ENCODE results near the gene AKAP11.

The AKAP11 gene

DNA sequence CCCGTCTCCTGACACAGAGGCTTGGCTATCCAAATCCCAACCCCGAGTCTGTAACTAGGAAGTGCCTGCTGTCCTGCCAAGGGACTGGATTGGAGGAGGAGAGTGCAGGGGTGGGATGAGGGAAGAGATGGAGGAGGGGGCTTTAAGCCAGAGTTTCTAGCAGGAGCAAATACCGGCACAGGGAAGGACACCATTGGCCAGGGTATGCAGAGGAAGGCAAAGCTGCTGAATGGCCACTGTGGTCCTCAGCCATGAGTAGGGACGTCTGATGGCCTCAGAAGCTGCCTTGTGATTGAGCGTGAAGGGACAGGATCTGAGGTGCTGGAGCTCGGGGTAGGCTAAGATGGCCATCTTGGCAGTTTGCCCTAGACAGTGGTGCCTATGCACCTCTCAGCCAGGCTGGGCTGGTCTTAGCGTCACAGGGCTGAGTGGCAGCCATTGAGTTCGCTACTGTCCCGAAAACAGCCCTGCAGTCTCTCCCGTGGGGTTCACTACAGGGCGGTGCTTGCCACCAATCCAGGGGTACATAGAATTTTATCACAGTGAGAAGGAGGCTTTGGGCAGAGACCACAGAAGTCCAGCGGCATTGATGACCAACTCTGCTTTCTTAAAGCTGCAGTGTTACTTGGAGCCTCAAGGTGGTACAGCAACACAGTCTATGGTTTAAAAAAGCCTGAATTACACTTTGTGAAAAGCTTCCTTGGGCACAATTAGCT is 61.8 kb downstream of the AKAP11 start:
- H3K4me3 ChIP-seq (ENCODE audit: low read depth, low read length), result no peak overlapping the region
- H3K36me3 ChIP-seq (ENCODE audit: control insufficient read depth, insufficient read depth, low read length), result no peaks in the 10 kb centered on the region
- no peaks in the 10 kb centered on the region for H3K27me3 ChIP-seq (ENCODE audit: control insufficient read depth, insufficient read depth, low read length)
- H3K9me3 ChIP-seq (ENCODE audit: control insufficient read depth, insufficient read depth, low read depth, low read length), result no peaks in the 10 kb centered on the region
- H3K4me1 ChIP-seq (ENCODE audit: control insufficient read depth, insufficient read depth, low read length), result no peaks in the 10 kb centered on the region
- H3K9ac ChIP-seq (ENCODE audit: low read length), result no peak overlapping the region
- H3K27ac ChIP-seq (ENCODE audit: low read depth, low read length), result no peak overlapping the region

DNA sequence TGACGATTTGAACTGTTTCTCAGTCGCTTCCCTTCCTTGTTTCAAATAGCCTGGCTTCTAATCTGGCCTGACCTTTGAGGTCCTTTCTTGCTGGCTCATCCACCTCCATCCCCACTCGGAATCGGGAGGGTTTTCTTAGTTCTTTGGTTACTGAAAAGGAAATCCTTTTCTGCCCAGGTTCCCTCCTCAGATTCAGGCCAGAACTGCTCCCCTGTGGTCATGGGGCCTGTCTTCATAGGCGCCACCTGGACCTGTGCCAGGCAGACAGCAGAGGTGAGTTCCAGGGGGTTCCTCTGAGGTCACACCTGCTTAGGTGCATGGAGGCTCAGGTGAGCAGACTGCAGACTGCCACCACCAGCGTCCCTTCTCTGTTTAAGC is 62.4 kb downstream of the AKAP11 start:
- no peak overlapping the region for H3K9ac ChIP-seq (ENCODE audit: low read length)
- H3K9me3 ChIP-seq (ENCODE audit: control insufficient read depth, insufficient read depth, low read depth, low read length), result no peaks in the 10 kb centered on the region
- H3K4me1 ChIP-seq (ENCODE audit: control insufficient read depth, insufficient read depth, low read length), result no peaks in the 10 kb centered on the region
- no peaks in the 10 kb centered on the region for H3K27me3 ChIP-seq (ENCODE audit: control insufficient read depth, insufficient read depth, low read length)
- no peak overlapping the region for H3K27ac ChIP-seq (ENCODE audit: low read depth, low read length)
- H3K4me3 ChIP-seq (ENCODE audit: low read depth, low read length), result no peak overlapping the region
- H3K36me3 ChIP-seq (ENCODE audit: control insufficient read depth, insufficient read depth, low read length), result no peaks in the 10 kb centered on the region

DNA sequence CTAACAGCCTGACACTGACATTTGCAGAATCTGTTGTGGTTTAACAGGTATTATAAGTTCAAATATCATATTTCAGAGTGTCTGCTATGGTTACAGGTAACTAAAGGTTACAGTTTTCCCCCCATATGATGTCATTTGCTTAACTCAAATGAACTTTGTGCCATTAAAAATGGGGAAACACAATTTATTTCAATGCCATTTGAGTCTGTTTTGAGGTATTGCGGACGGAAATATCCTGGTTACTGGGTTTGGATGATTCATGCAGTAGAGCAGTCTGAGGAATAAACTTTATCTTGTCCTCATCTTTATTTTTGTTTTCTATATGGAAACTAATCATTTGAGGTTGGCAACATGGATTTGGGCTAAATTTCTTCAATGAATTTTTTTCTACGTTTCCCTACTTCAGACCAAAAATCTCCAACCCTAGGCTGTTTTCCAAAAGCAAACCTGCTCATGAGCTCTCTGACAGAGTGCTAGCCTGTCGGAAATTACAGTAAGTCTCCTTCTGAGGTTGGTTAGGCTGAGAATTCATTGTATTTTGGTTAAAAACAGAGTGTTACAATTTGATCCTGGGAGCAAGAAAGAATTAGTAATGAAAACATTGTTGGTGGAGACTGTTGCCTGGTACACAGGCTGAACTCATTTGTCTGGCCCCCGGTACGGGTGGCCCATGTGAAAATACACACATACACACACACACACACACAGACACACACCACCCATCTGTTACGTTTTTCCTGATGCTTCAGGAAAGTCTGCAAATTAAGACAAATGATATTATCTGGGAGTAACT is 66.1 kb downstream of the AKAP11 start:
- Histone ChIP-seq H3K36me3 (ENCODE audit: control insufficient read depth, insufficient read depth, low read length) (no peaks in the 10 kb centered on the region), H3K4me3 (ENCODE audit: low read depth, low read length) (no peak overlapping the region), H3K9ac (ENCODE audit: low read length) (no peak overlapping the region), H3K27me3 (ENCODE audit: control insufficient read depth, insufficient read depth, low read length) (no peaks in the 10 kb centered on the region), H3K27ac (ENCODE audit: low read depth, low read length) (no peak overlapping the region), H3K4me1 (ENCODE audit: control insufficient read depth, insufficient read depth, low read length) (no peaks in the 10 kb centered on the region), H3K9me3 (ENCODE audit: control insufficient read depth, insufficient read depth, low read depth, low read length) (no peaks in the 10 kb centered on the region)

DNA sequence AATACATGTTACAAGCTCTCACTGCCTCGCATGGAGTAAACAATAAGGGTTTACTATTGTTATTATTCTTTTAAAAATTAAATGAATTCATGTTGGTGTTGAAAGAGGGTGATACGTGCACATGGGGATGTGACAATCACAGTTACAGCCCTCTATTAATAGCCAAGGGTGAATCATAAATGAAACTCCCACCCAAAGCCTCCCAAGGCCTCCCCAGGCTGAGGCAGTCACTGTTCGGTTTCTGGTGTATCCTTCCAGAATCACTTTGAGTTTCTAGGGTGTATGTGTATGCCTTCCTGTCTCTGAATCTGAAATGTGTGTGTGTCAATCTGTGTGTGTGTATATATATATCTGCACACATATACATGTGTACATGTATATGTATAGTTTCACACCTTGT is 73.4 kb downstream of the AKAP11 start:
- no peak overlapping the region for H3K4me3 ChIP-seq (ENCODE audit: low read depth, low read length)
- H3K9me3 ChIP-seq (ENCODE audit: control insufficient read depth, insufficient read depth, low read depth, low read length), result no peaks in the 10 kb centered on the region; the same call in 1 of the 2 replicates
- H3K27me3 ChIP-seq (ENCODE audit: control insufficient read depth, insufficient read depth, low read length), result no peaks in the 10 kb centered on the region
- H3K27ac ChIP-seq (ENCODE audit: low read depth, low read length), result no peak overlapping the region
- H3K4me1 ChIP-seq (ENCODE audit: control insufficient read depth, insufficient read depth, low read length), result peaks cover 8% of the 10 kb centered on the region
- no peaks in the 10 kb centered on the region for H3K36me3 ChIP-seq (ENCODE audit: control insufficient read depth, insufficient read depth, low read length)
- H3K9ac ChIP-seq (ENCODE audit: low read length), result no peak overlapping the region

DNA sequence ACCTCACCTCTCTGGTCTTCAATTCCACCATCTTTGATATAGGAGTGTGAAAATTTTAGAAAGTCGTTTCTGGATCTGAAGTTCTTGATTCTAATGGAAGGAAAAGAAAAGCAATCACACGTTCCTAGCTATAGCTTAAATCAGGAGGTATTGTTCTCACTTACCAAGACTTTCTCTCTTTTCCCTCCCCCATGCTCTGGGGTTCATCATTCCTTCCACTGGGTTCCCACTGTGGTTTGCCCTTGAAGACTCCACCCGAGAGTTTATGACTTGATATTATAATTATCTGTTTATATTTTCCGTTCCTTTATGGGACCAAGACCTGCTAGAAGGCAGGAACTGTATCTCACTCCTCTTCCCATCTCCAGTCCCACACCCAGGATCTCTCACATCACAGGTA is 76.6 kb downstream of the AKAP11 start:
- H3K27me3 ChIP-seq (ENCODE audit: control insufficient read depth, insufficient read depth, low read length), result no peaks in the 10 kb centered on the region
- no peak overlapping the region for H3K27ac ChIP-seq (ENCODE audit: low read depth, low read length)
- no peak overlapping the region for H3K4me3 ChIP-seq (ENCODE audit: low read depth, low read length)
- no peaks in the 10 kb centered on the region for H3K36me3 ChIP-seq (ENCODE audit: control insufficient read depth, insufficient read depth, low read length)
- no peak overlapping the region for H3K9ac ChIP-seq (ENCODE audit: low read length)
- H3K4me1 ChIP-seq (ENCODE audit: control insufficient read depth, insufficient read depth, low read length), result peaks cover 9% of the 10 kb centered on the region
- H3K9me3 ChIP-seq (ENCODE audit: control insufficient read depth, insufficient read depth, low read depth, low read length), result no peaks in the 10 kb centered on the region; the same call in 1 of the 2 replicates

DNA sequence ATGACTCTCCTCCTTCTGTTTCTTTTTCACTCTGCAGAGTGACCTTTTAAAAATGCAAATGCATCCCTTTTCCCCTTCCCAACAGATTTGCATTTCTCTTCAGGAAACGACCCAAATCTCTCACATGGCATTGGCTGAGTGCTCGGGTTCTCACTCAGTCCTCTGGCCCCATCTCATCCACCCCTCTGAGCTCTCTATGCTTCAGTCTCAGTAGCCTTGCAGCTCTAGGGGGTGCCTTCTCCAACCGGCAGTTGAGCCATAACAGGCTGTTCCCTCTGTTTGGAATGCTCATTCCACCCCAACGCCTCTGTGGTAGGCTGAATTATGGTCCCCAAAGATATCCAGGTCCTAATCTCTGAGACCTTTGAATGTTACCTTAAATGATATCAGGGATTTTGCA is 78.2 kb downstream of the AKAP11 start:
- Histone ChIP-seq H3K4me3 (ENCODE audit: low read depth, low read length) (no peak overlapping the region), H3K9me3 (ENCODE audit: control insufficient read depth, insufficient read depth, low read depth, low read length) (no peaks in the 10 kb centered on the region; the same call in 1 of the 2 replicates), H3K36me3 (ENCODE audit: control insufficient read depth, insufficient read depth, low read length) (no peaks in the 10 kb centered on the region), H3K27ac (ENCODE audit: low read depth, low read length) (no peak overlapping the region), H3K9ac (ENCODE audit: low read length) (no peak overlapping the region), H3K4me1 (ENCODE audit: control insufficient read depth, insufficient read depth, low read length) (peaks cover 9% of the 10 kb centered on the region), H3K27me3 (ENCODE audit: control insufficient read depth, insufficient read depth, low read length) (no peaks in the 10 kb centered on the region)

DNA sequence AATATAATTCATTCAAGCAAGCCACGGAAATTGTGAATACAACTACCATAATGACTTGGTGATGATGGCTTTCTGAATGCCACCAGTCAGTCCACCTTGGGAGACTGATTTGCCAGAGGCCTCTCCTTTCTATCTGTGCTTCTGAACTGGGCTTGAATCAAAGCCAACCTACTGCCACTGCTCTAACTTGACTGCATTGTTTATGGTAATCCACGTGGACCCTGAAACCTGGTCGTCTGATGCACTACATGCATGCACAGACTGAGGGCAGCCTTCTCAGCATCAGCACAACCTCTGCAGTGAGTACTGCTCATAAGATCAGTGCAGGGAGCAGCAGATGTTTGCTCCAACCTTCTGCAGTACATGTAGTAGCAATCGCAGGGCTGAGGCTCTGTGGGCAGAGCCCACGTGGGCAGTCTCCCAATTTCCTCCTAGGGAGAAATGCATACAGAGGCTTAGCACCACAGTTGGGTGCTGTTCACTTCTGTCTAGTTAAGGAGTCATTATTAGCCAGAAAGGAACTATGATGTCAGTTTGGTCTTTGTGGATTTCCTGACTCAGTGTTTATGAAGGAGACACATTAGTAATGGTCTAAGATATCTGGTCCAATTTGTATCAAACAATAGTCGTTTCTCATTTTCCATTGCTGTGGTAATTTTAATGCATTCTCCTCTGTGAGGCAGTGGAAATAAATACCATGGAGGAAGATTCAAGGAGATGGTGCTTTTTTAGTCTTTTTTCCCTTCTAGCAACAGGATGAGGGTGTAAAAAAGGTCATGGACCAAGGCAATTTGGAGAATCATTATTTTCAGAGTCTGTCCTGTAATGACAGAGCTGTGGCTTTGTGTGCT is 82.5 kb downstream of the AKAP11 start:
- no peak overlapping the region for H3K27ac ChIP-seq (ENCODE audit: low read depth, low read length)
- H3K9ac ChIP-seq (ENCODE audit: low read length), result no peak overlapping the region
- no peaks in the 10 kb centered on the region for H3K27me3 ChIP-seq (ENCODE audit: control insufficient read depth, insufficient read depth, low read length)
- H3K4me3 ChIP-seq (ENCODE audit: low read depth, low read length), result no peak overlapping the region
- no peaks in the 10 kb centered on the region for H3K36me3 ChIP-seq (ENCODE audit: control insufficient read depth, insufficient read depth, low read length)
- H3K9me3 ChIP-seq (ENCODE audit: control insufficient read depth, insufficient read depth, low read depth, low read length), result no peaks in the 10 kb centered on the region
- peaks cover 9% of the 10 kb centered on the region for H3K4me1 ChIP-seq (ENCODE audit: control insufficient read depth, insufficient read depth, low read length)

DNA sequence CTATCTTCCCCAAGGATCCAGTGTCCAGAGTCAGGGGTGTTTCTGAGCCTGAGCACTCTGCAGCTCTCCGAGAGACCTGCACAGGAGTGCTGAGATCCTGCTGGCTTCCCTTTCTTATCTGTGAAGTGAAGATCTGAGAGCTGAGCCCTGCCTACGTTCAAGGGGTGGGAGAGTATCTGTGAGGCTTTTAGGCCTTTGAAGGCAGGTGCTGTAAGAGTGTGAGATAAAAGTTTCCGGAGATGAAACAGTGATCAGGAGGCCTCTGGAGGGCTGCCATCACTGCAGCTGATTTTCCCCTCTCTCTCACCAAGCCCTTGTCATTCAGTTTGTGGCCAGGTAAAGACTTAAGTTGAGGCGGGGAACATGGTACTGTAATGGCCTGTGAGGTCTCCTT is 83.1 kb downstream of the AKAP11 start:
- Histone ChIP-seq H3K27ac (ENCODE audit: low read depth, low read length) (no peak overlapping the region), H3K4me3 (ENCODE audit: low read depth, low read length) (no peak overlapping the region), H3K9ac (ENCODE audit: low read length) (no peak overlapping the region), H3K4me1 (ENCODE audit: control insufficient read depth, insufficient read depth, low read length) (peaks cover 4% of the 10 kb centered on the region), H3K9me3 (ENCODE audit: control insufficient read depth, insufficient read depth, low read depth, low read length) (no peaks in the 10 kb centered on the region), H3K36me3 (ENCODE audit: control insufficient read depth, insufficient read depth, low read length) (no peaks in the 10 kb centered on the region), H3K27me3 (ENCODE audit: control insufficient read depth, insufficient read depth, low read length) (no peaks in the 10 kb centered on the region)

DNA sequence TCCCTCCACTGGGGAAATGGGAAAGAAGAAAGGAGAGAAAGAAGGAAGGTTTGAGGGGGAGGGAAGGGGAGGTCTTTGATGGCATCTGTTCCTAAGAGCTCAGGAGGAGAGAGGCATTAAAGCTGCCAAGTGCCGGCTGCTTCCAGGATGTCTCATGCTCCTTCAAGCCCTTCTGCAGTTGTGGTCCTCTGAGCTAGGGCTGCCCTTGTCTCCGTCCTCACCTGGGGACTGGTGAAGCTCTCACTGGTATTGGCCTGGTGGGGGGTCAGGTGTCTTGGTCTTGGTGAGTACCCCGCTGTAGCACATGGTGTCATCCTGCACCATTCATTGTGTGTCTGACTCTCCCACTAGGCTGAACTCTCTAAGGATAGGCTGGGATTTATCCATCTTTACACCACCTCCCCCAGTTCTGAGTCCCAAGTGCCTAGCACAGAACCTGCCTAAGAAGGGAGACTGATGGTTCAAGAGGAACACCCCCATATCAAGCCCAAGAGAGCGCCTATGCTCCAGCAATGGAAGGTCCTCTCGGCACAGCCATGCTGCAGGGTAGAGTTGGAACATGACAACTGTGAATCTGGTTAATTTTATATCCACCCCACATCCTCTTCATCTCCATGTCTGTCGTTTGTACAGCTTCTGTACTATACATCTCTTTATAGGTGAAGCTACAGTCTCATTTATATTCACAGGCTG is 83.7 kb downstream of the AKAP11 start:
- Histone ChIP-seq H3K9me3 (ENCODE audit: control insufficient read depth, insufficient read depth, low read depth, low read length) (no peaks in the 10 kb centered on the region), H3K27me3 (ENCODE audit: control insufficient read depth, insufficient read depth, low read length) (no peaks in the 10 kb centered on the region), H3K9ac (ENCODE audit: low read length) (no peak overlapping the region), H3K4me3 (ENCODE audit: low read depth, low read length) (no peak overlapping the region), H3K4me1 (ENCODE audit: control insufficient read depth, insufficient read depth, low read length) (no peaks in the 10 kb centered on the region), H3K36me3 (ENCODE audit: control insufficient read depth, insufficient read depth, low read length) (no peaks in the 10 kb centered on the region), H3K27ac (ENCODE audit: low read depth, low read length) (no peak overlapping the region)

DNA sequence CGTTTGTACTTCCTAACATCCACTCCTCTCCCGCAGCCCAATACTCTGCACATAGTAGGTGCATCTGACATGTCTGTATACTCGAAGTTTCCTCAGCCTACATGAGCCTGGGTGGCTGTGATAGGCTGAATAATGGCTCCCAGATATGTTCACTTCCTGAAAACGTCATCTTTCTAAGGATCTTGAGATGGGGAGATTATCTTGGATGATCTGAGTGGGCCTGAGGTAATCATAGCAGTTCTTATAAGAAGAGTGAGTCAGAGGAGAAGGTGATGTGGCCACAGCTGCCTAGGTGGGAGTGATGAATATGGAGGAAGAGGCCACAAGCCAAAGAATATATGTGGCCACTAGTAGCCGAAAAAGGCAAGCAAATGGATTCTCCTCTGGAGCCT is 84.2 kb downstream of the AKAP11 start:
- Histone ChIP-seq H3K27me3 (ENCODE audit: control insufficient read depth, insufficient read depth, low read length) (no peaks in the 10 kb centered on the region), H3K4me3 (ENCODE audit: low read depth, low read length) (no peak overlapping the region), H3K4me1 (ENCODE audit: control insufficient read depth, insufficient read depth, low read length) (no peaks in the 10 kb centered on the region), H3K9me3 (ENCODE audit: control insufficient read depth, insufficient read depth, low read depth, low read length) (no peaks in the 10 kb centered on the region), H3K27ac (ENCODE audit: low read depth, low read length) (no peak overlapping the region), H3K36me3 (ENCODE audit: control insufficient read depth, insufficient read depth, low read length) (no peaks in the 10 kb centered on the region), H3K9ac (ENCODE audit: low read length) (no peak overlapping the region)

All from HUES6 (cell line).